Measurements from ENCODE around the gene SCGB1A1.

GRCh38 chr11:62452261-62452660 is 33.4 kb downstream of the SCGB1A1 start:
- TF ChIP-seq CTCF (IDR thresholded peaks at IDR 0.05) (no peak), POLR2A (IDR thresholded peaks at IDR 0.05) (no peak)

All from tibial nerve (tissue), 3 donors.